ENCODE results near the gene BOD1. TPM values are rescaled to one million over a fixed set of nuclear protein-coding genes. Genes with fewer than 3 reads are reported as not detected.
A peak's percentile ranks its signal among the peaks of the same experiment; 100 is the strongest.

Gene BOD1
- total RNA-seq, 2 donors from 2014 or later: 24.1 TPM

GRCh38 chr5:173631478-173631877 lies 15.0 kb upstream of the BOD1 start:
- no peak for DNase-seq
- Mint-ChIP-seq H3K36me3 (ENCODE audit: insufficient read depth in 2 of 2) (no peaks in the 10 kb centered on the region), H3K9me3 (no peaks in the 10 kb centered on the region), H3K27me3 (ENCODE audit: low read depth) (peaks cover 18% of the 10 kb centered on the region), H3K4me1 (ENCODE audit: low read depth) (no peaks in the 10 kb centered on the region), H3K27ac (no peak overlapping the region), H3K4me3 (no peak overlapping the region)
- ATAC-seq (replicated peaks in 1 of 2): no peak

GRCh38 chr5:173630724-173631365 lies 14.4 kb upstream of the BOD1 start:
- H3K36me3 Mint-ChIP-seq (ENCODE audit: insufficient read depth in 2 of 2): no peaks in the 10 kb centered on the region
- H3K9me3 Mint-ChIP-seq: no peaks in the 10 kb centered on the region
- no peak overlapping the region for H3K4me3 Mint-ChIP-seq
- ATAC-seq (replicated peaks in 1 of 2): no peak
- no peak overlapping the region for H3K27ac Mint-ChIP-seq
- H3K27me3 Mint-ChIP-seq (ENCODE audit: low read depth): peaks cover 18% of the 10 kb centered on the region
- no peak for DNase-seq
- H3K4me1 Mint-ChIP-seq (ENCODE audit: low read depth): no peaks in the 10 kb centered on the region

- no peak overlapping the region for H3K27ac Mint-ChIP-seq
- H3K27me3 Mint-ChIP-seq (ENCODE audit: low read depth): peaks cover 18% of the 10 kb centered on the region
- H3K36me3 Mint-ChIP-seq (ENCODE audit: insufficient read depth in 2 of 2): no peaks in the 10 kb centered on the region
- peak; percentile 9 to 23 for DNase-seq
- no peaks in the 10 kb centered on the region for H3K4me1 Mint-ChIP-seq (ENCODE audit: low read depth)
- H3K9me3 Mint-ChIP-seq: no peaks in the 10 kb centered on the region
- H3K4me3 Mint-ChIP-seq: no peak overlapping the region
- peak in 1 of 2 donors; percentile 25 for ATAC-seq (replicated peaks in 1 of 2)
Measured at GRCh38 chr5:173629628-173630027, 13.2 kb upstream of the BOD1 start.

GRCh38 chr5:173628501-173628900 lies 12.1 kb upstream of the BOD1 start:
- Mint-ChIP-seq H3K27me3 (ENCODE audit: low read depth) (peaks cover 18% of the 10 kb centered on the region), H3K9me3 (no peaks in the 10 kb centered on the region), H3K4me3 (no peak overlapping the region), H3K27ac (no peak overlapping the region), H3K36me3 (ENCODE audit: insufficient read depth in 2 of 2) (no peaks in the 10 kb centered on the region), H3K4me1 (ENCODE audit: low read depth) (no peaks in the 10 kb centered on the region)
- no peak for DNase-seq
- no peak for ATAC-seq (replicated peaks in 1 of 2)

GRCh38 chr5:173627860-173628392 lies 11.5 kb upstream of the BOD1 start:
- peaks cover 18% of the 10 kb centered on the region for H3K27me3 Mint-ChIP-seq (ENCODE audit: low read depth)
- no peak overlapping the region for H3K4me3 Mint-ChIP-seq
- no peak overlapping the region for H3K27ac Mint-ChIP-seq
- no peak for DNase-seq
- no peaks in the 10 kb centered on the region for H3K4me1 Mint-ChIP-seq (ENCODE audit: low read depth)
- H3K9me3 Mint-ChIP-seq: no peaks in the 10 kb centered on the region
- H3K36me3 Mint-ChIP-seq (ENCODE audit: insufficient read depth in 2 of 2): no peaks in the 10 kb centered on the region
- no peak for ATAC-seq (replicated peaks in 1 of 2)

GRCh38 chr5:173627271-173627670 lies 10.8 kb upstream of the BOD1 start:
- DNase-seq (no peak), ATAC-seq (replicated peaks in 1 of 2) (no peak)
- H3K27ac Mint-ChIP-seq: no peak overlapping the region
- H3K4me1 Mint-ChIP-seq (ENCODE audit: low read depth): no peaks in the 10 kb centered on the region
- no peak overlapping the region for H3K4me3 Mint-ChIP-seq
- H3K27me3 Mint-ChIP-seq (ENCODE audit: low read depth): peaks cover 18% of the 10 kb centered on the region
- no peaks in the 10 kb centered on the region for H3K36me3 Mint-ChIP-seq (ENCODE audit: insufficient read depth in 2 of 2)
- no peaks in the 10 kb centered on the region for H3K9me3 Mint-ChIP-seq

GRCh38 chr5:173626505-173626820 lies 10.0 kb upstream of the BOD1 start:
- Mint-ChIP-seq H3K9me3 (no peaks in the 10 kb centered on the region), H3K4me1 (ENCODE audit: low read depth) (no peaks in the 10 kb centered on the region), H3K4me3 (no peak overlapping the region), H3K36me3 (ENCODE audit: insufficient read depth in 2 of 2) (no peaks in the 10 kb centered on the region), H3K27me3 (ENCODE audit: low read depth) (peaks cover 14% of the 10 kb centered on the region), H3K27ac (no peak overlapping the region)
- DNase-seq: no peak
- ATAC-seq (replicated peaks in 1 of 2): no peak

GRCh38 chr5:173625673-173626504 lies 9.4 kb upstream of the BOD1 start:
- peaks cover 12% of the 10 kb centered on the region for H3K27me3 Mint-ChIP-seq (ENCODE audit: low read depth)
- H3K4me1 Mint-ChIP-seq (ENCODE audit: low read depth): no peaks in the 10 kb centered on the region
- no peak for ATAC-seq (replicated peaks in 1 of 2)
- H3K4me3 Mint-ChIP-seq: no peak overlapping the region
- no peak overlapping the region for H3K27ac Mint-ChIP-seq
- no peaks in the 10 kb centered on the region for H3K36me3 Mint-ChIP-seq (ENCODE audit: insufficient read depth in 2 of 2)
- no peaks in the 10 kb centered on the region for H3K9me3 Mint-ChIP-seq
- DNase-seq: no peak

GRCh38 chr5:173625261-173625660 lies 8.8 kb upstream of the BOD1 start:
- DNase-seq (no peak), ATAC-seq (replicated peaks in 1 of 2) (no peak)
- Mint-ChIP-seq H3K4me1 (ENCODE audit: low read depth) (no peaks in the 10 kb centered on the region), H3K27ac (no peak overlapping the region), H3K36me3 (ENCODE audit: insufficient read depth in 2 of 2) (no peaks in the 10 kb centered on the region), H3K27me3 (ENCODE audit: low read depth) (peaks cover 7% of the 10 kb centered on the region), H3K4me3 (no peak overlapping the region), H3K9me3 (no peaks in the 10 kb centered on the region)

- Mint-ChIP-seq H3K27me3 (ENCODE audit: low read depth) (peaks cover 6% of the 10 kb centered on the region), H3K9me3 (no peaks in the 10 kb centered on the region), H3K4me1 (ENCODE audit: low read depth) (no peaks in the 10 kb centered on the region), H3K36me3 (ENCODE audit: insufficient read depth in 2 of 2) (no peaks in the 10 kb centered on the region), H3K4me3 (no peak overlapping the region), H3K27ac (no peak overlapping the region)
- DNase-seq: no peak
- ATAC-seq (replicated peaks in 1 of 2): no peak
Measured at GRCh38 chr5:173624282-173624681, 7.8 kb upstream of the BOD1 start.

GRCh38 chr5:173623789-173624188 lies 7.3 kb upstream of the BOD1 start:
- H3K4me3 Mint-ChIP-seq: no peak overlapping the region

GRCh38 chr5:173623296-173623771 lies 6.9 kb upstream of the BOD1 start:
- no peak overlapping the region for H3K27ac Mint-ChIP-seq
- H3K27me3 Mint-ChIP-seq (ENCODE audit: low read depth): no peaks in the 10 kb centered on the region
- H3K4me1 Mint-ChIP-seq (ENCODE audit: low read depth): peaks cover 7% of the 10 kb centered on the region
- no peaks in the 10 kb centered on the region for H3K36me3 Mint-ChIP-seq (ENCODE audit: insufficient read depth in 2 of 2)
- DNase-seq (no peak), ATAC-seq (replicated peaks in 1 of 2) (no peak)
- no peak overlapping the region for H3K4me3 Mint-ChIP-seq
- H3K9me3 Mint-ChIP-seq: no peaks in the 10 kb centered on the region

More at GRCh38 chr5:173623789-173624188, 7.3 kb upstream of the BOD1 start:
- H3K9me3 Mint-ChIP-seq: no peaks in the 10 kb centered on the region
- H3K4me1 Mint-ChIP-seq (ENCODE audit: low read depth): peaks cover 2% of the 10 kb centered on the region
- H3K36me3 Mint-ChIP-seq (ENCODE audit: insufficient read depth in 2 of 2): no peaks in the 10 kb centered on the region
- H3K27me3 Mint-ChIP-seq (ENCODE audit: low read depth): peaks cover 1% of the 10 kb centered on the region
- no peak overlapping the region for H3K27ac Mint-ChIP-seq
- DNase-seq (no peak), ATAC-seq (replicated peaks in 1 of 2) (no peak)

- DNase-seq: no peak
- H3K36me3 Mint-ChIP-seq (ENCODE audit: insufficient read depth in 2 of 2): no peaks in the 10 kb centered on the region
- H3K4me3 Mint-ChIP-seq: no peak overlapping the region
- H3K4me1 Mint-ChIP-seq (ENCODE audit: low read depth): peaks cover 13% of the 10 kb centered on the region
- no peak for ATAC-seq (replicated peaks in 1 of 2)
- no peaks in the 10 kb centered on the region for H3K9me3 Mint-ChIP-seq
- H3K27ac Mint-ChIP-seq: no peak overlapping the region
- H3K27me3 Mint-ChIP-seq (ENCODE audit: low read depth): no peaks in the 10 kb centered on the region
Measured at GRCh38 chr5:173622183-173623047, 6.0 kb upstream of the BOD1 start.
